Stimulated activated CD8-positive, alpha-beta memory T cell treated with anti-CD3 and anti-CD28 coated beads, Interleukin-2, amount 100 ng/mL, for 1 hour (primary cell): ENCODE measurements around the gene MALAT1.

ENCODE experiments used
- DNase-seq, 2 donors: peaks; one replicate each; pipeline ENCODE4 v3.0.0-alpha.2; 2020; ENCODE audit warnings: low read depth in 2 of 2

The MALAT1 gene

DNA sequence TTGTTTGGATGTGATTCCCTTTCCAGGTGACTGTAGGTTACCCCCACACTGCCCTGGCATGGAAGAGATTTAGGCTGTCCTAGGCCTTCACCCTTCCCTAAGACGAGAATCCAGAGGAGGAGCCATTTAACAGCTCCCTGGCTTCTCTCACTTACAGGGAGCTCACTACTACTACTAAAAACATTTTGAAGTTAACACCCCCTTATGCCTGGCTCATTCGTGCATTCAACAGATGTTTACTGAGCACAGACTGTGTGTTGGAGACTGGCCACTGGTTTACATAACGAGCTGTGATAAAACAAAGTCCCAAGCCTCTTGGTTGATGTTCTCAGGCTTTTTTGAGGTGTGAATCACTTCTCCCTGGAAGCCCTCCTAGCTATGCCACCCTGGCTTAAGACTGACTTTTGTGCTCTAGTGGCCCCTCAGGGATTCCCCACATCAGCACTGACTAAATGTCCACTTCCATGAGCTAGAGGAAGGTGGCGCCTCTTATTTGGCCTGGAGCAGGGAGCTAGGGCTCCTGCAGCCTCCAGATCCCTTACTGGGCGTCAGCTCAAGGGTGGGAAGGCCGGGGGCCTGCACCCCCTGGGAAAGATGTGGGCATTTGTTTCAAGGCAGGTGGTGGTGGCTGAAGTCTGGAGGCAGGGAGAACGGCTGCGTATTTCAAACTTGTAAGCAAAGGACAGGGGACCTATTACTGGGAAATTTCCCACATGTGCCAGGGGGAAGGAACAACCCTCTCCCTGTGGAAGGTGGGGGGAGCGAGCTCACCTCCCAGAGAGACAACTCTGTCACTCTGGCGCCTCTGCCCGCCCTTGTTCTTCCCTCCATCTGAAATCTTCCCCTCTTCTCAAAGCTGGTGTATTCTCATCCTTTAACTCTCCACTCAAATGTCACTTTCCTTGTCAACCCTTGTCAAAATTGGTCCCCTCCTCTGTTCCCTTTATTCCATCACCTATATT lies 19.4 kb upstream of the MALAT1 start:
- DNase-seq: no peak

DNA sequence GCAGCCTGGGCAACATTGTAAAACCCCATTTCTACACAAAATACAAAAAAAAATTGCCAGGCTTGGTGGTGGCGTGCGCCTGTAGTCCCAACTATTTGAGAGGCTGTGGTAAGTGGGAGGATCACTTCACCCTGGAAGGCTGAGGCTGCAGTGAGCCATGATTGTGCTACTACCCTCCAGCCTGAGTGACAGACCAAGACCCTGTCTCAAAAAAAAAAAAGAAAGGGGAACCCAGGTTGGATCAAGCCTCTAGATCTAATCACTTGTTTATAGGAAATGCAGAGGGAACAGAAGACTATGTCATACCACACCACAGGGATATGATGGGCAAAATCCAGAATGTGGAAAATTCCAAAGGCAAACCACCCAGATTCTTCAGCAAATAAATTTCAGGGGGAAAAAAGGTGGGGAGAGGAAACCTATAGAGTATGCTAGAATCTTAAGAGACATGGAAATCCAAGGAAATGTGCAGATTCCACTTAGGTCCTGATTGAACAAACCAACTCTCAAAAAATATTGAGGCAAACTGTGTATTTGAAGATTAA lies 16.5 kb upstream of the MALAT1 start:
- no peak for DNase-seq

DNA sequence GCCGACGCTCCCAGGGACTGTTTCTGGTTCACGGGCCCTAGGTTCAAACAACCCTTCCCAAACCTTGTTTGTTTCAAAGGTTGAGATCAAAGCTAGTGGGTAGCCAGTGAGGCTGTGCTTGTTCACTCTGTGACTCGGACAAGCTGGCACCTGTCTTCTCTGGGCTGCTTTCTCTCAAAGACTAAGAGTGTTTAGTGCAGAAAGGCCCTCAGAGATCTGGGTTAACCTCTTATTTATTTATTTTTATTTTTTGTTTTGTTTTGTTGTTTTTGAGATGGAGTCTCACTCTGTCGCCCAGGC lies 13.0 kb upstream of the MALAT1 start:
- DNase-seq: no peak

DNA sequence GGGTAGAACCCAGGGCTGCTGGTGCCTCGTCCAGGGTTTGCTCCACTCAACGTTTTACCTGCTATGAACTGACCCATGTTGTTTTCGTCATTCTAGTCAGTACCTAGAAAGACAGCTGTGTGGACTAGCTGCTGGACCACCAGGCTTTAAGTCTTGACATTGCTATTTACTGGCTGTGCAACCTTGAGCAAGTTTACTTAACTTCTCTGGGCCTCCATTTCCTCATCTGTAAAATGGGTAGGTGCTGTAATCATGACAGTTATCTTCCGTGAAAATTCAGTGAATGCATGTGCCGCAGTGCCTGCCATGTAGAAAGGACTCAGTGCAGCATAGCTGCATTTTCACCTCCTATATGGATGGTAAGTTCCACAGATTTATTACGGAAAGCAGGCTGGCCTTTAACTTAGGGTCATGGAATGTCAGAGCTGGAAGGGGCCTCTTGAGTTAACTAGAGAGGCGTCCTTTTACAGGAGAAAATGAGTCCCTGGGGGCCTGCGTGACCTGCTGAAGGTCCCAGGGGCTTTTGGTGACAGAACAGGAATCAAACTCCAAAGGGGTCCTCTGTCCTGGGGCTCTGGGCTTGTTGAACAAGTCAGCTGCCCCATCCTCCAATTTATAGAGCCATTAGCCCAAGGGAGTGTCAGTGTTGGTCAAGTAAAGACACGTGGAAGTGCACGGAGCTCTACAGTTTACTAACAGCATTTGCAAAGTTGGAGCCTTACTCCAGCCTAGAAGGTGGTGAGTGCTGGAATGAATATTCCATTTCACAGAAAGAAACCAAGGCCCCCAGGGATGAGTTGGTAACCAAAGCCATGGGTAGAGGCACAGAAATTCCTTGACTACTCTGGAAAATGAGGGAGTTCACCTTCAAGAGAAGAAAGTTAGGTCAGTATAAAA lies 12.0 kb upstream of the MALAT1 start:
- DNase-seq: no peak

DNA sequence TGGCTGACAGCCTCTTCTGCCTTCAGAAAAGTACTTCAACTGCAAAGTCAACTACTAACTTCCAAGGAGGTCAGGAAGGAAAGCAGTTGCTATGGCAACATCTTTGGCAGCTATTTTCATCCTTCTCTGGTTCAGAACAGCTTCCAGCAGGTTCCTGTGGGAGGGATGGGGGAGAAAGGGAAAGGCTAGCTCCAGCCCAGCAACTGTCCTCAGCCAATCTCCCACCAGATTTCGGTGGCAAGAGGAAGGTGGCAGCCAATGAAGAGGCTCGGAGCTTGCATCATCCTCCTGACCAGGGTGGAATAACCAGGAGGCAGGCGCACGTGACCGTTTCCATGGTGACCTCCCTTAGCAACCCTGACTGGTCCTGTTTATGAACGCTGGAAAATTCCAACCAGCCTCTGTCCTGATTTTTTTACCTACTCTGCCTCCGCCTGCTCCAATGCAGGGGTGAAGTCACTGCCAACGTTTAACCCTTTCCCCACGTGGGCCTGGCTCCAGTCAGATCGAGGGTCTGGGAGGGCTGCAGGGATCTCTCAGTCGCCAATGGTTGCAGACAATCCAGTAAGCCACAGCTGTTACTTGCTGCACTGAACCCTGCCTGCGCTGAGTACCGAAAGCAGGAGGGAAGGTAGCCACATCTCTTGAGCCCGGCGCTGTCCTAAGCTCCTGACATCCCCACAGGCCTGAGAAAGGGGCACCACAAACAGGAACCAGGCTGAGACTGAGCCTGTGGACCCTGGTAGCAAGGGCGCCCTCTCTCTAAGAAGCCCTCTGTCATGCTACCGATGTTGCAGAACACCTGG lies 11.2 kb upstream of the MALAT1 start:
- DNase-seq: no peak

DNA sequence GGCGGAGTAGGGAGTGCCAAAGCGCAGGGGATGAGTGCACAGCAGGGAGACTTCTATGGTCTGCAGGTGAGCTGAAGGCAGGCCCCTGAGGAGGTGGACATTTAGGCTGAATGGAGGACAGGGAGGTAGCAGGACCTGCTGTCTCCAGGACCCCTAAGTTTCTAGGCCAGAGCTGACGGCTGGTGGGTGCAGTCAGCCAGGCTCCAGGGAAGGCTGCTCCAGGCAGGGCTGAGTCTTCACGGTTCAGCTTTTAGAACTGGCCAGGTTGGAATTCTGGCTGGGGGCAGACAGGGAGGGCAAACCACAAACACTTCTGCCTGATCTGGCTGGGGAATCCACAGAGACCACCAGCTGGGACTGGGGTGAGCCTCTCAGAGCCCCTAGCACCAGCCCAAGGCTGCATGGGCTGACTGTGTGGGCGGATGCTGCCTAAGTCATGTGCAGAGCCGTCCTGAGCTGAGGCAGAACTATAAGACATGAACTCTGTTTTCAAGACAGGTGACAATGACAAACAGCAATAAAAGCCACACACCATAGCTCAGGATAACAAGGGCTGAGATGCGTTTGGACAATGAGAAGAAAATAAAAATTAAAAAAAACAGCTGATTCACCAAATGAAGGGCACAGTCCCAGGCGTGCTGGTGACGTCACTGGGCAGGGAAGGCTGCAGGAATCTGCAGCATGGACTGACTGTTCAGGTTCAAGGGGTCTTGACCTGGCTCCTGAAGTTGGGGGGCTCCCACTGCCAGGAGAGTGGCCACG lies 10.4 kb upstream of the MALAT1 start:
- no peak for DNase-seq

DNA sequence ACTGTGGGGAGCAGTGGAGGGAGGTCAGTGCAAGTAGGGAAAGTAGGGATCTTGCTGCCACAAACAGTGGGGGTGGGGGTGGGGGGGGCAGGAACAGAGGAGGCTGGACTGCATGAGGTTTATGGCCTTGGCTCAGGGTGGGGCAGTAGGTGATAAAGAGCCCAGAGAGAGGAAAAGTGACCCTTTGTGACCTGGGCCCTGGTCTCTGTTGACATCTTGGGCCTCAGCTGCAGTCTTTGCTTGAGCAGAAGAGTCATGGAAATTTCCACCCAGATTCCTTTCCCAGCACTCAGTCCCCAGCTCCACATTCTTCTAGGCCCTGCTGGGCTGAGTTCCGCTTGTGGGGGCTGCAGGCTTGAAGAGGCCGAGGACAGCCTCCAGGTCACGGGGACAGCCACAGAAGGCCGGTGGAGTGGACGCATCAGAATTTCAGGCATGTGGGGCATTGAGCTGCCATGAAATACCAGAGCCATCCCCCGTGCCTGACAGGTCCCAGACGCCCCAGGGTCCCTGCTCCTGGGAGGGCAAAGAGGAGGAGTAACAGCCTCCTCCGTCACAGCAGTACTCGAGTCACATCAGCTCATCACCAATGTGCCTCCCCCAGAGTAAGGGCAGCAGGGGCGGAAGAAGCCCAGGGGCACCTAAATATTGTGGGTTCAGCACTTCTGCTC lies 9.7 kb upstream of the MALAT1 start:
- no peak for DNase-seq

DNA sequence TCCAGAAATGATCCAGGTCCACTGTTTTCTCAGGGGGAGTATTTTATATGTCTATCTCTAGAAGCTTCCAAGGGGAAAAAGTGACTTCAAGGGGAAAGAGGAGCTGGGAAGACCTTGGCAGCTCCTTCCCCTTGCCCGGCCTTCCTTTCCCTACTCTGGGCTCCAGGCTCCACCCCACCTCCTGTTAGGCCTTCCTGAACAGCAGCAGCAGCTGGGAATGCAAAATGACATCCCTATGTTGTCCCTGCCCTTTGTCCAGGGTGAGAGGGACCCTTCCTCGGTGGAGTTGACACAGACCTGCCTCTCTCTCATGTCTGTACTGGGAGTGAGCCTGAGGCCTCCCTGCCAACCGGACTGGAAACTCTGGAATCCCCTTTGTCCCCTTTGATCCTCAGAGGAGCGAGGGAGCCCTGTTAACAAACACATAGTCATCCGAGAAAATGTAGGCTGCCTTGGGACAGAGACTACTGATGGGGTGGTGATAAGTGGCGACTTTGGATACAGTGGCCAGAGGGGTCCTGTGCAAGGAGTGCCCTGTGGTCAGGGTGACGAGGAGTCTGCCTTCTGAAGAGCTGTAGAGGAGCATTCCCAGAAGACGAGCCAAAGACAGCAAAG lies 9.0 kb upstream of the MALAT1 start:
- no peak for DNase-seq

DNA sequence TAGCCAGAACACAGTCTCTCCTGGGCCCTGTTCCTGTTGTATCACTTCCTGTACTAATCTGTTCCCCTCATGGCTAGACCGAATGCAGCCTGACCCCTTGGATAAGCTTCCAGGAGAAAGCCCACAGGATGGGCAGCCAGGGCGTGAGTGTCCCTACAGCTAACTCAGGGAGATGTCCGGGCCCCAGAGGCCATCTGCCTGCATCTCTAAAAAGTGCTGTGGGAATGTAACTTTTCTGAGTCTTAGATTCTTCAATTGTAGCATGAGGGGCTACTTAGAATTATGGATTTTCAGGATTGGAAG lies 7.7 kb upstream of the MALAT1 start:
- no peak for DNase-seq

DNA sequence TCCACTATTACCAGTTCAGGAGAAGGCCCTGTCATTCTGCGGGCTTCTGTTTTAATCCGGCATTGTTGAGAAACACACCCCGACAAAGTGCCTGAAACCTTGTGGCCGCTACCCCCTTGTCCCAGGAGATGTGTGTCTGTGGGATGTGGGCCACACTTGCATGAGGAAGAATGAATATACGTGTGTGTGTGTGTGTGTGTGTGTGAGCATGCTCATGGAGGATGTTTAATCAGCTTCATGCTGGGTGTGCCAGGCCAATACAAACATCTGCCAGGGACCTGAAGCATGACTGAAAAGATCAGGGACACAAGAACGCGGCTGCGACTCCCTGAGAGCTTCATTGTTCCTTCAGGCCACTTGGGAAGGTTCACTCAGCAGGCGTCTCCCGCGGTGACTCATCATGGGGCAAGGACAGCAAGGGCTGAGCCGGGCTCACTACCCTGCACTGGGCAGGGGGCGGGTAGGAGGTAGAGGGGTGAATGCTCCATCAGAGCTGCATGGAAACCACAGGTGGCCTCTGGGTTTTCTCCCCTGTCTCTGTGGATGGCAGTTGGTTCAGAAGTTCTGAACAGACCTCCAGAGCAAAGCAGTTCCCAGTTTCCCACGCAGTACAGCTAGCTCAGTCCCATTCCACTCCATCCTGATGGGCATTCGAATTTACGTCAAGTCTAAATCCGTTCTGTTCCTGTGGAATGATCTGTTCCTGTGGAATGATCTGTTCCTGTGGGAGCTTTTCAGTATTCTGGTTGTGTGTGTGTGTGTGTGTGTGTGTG lies 7.0 kb upstream of the MALAT1 start:
- DNase-seq: no peak

DNA sequence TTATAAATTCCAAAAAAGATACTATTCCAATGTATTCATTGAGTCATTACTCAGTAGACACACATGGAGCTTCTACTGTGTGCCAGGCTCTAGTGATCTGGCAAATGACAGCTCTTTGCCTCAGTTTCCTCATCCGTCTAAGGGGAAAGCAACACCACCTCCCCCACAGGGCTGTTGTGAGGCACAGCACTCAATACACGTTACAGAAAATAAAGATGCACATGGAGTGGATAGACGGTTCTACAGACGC lies 6.5 kb upstream of the MALAT1 start:
- DNase-seq: no peak

DNA sequence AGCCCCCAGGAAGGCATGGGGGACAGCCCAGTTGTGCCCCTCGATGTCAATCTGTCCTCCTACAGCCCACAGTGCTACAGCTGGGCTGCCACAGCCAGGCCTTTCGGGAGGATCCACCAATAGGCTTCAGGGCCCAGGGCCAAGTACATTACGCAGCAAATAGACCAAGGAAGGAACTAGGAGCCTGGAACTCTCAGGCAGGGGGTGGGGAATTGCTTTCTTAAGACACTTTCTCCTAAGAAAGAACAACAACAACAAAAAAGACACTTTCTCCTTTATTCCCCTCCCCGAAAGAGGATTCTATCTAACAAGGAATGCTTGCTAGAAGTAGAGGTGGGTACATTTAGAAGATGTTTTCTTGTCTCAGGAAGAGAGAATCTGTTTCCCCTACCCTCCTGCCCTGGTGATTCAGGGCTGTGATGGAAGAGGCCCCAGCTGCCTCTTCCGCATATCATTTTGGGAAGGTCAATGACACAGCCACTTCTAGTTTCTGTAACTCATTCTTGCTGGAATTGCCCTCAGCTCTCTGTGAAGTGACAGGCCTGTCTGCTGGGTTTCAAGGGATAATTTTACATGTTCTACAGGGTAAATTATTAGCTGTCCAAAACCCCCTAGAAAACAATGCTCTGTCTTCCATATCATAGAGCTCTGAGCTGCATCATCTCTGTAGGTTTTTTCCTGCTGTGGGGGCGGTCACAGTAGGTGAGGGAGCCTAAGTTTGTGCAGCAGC lies 6.0 kb upstream of the MALAT1 start:
- DNase-seq: no peak

DNA sequence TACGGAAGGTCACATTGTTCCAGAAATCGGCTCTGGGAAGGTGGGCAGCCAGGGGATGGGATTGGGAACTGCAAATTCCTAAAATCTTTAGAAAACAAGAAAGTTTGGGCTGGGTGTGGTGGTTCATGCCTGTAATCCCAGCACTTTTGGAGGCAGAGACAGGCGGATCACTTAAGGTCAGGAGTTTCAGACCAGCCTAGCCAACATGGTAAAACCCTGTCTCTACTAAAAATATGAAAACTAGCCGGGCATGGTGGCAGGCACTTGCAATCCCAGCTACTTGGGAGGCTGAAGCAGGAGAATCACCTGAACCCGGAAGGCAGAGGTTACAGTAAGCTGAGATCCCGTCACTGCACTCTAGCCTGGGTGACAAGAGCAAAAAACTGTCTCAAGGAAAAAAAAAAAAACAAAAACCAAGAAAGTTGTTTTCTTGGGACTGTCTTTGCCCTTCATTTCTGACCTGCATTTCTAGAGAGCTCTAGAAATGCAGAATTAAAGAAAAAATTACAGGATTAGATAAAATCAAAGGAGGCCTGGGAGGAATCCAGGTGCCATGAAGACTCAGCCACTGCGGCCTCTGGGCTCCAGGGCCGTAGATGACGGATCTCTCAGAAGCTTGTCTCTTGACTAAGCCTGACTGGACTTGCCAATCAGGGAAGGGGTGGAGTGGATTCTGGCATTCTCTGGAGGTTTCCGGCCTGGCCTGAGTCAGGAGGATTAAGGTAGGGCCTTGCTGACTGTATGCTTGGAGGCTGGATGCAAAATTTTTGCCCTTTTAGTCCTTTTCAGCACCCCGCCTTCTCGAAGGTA lies 5.3 kb upstream of the MALAT1 start:
- no peak for DNase-seq

DNA sequence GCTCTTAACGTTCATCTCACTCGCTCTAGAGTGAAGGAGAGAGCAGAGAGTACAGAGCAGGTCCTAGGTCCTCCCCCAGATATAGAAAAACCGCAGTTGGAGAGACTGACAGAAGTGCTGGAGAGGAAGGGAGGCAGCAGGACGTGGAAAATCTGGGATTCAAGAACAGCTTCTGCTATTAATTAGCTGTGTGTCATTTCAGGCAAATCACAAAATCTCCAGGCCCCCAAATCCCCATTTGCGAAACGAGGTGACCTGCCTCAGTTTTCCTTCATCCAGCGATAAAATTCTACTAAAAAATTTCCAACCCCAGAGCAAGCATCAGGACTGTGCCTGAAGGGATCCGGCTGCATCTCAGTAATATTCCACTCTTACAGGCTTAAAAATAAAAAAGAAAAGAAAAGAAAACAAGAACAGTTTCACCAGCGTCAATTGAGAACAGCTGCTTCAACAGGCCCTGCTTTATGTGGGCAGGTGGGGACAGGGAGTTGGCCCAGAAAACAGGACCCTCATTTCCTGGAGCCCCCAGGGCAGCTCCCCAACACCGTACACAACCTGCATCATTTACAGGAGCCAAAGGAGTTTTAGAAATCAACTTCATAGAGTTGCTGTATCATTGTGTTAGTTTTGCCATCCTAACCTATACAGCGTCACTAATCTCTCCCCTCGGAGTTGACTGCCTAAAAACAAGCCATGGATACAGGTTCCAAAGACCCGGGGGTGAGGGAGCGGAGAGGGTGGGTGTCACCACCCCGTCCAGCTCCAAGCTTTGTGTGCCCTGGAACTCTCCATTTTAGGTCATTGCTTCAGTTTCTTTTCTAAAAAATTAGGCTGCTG lies 2.3 kb upstream of the MALAT1 start:
- no peak for DNase-seq

DNA sequence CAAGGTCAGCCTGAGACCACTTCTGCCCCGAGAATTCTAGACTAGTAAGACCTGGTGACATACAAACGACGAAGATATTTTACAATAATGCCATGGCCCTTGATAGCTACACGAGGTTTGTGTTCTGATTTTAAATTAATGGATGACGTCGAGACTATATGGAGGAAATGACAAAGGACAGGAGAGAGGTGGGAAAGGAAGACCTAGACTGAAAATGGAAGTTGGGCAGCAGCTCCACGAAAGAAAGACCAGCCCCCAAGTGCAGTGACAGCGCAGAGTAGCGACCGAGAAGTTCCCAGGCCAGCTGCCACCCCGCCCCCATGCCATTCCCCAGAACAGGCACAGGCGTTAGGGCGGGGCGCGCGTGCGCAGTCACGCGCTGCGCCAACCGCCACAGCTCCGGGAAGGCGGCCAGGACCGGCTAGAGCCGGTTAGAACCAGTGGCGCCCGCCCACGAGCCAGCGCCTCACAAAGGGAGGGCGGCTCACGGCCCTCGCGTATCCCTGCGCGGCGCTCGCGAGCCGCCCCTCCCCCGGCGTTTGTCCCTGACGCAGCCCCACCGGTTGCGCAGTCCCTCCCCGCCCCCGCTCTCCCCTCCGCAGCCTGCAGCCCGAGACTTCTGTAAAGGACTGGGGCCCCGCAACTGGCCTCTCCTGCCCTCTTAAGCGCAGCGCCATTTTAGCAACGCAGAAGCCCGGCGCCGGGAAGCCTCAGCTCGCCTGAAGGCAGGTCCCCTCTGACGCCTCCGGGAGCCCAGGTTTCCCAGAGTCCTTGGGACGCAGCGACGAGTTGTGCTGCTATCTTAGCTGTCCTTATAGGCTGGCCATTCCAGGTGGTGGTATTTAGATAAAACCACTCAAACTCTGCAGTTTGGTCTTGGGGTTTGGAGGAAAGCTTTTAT lies 1.5 kb upstream of the MALAT1 start:
- DNase-seq: peak; percentile 96 to 98

DNA sequence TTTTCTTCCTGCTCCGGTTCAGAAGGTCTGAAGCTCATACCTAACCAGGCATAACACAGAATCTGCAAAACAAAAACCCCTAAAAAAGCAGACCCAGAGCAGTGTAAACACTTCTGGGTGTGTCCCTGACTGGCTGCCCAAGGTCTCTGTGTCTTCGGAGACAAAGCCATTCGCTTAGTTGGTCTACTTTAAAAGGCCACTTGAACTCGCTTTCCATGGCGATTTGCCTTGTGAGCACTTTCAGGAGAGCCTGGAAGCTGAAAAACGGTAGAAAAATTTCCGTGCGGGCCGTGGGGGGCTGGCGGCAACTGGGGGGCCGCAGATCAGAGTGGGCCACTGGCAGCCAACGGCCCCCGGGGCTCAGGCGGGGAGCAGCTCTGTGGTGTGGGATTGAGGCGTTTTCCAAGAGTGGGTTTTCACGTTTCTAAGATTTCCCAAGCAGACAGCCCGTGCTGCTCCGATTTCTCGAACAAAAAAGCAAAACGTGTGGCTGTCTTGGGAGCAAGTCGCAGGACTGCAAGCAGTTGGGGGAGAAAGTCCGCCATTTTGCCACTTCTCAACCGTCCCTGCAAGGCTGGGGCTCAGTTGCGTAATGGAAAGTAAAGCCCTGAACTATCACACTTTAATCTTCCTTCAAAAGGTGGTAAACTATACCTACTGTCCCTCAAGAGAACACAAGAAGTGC lies 661 bp upstream of the MALAT1 start:
- DNase-seq: peak; percentile 41 to 53
